Karpas-422 (cell line): Measurements from ENCODE around the gene ABCB9. TPM values are rescaled to one million over a fixed set of nuclear protein-coding genes. Genes with fewer than 3 reads are reported as not detected.
A peak's percentile ranks its signal among the peaks of the same experiment; 100 is the strongest.

Experiments
- DNase-seq: peaks from one replicate; pipeline ENCODE4 v3.0.0-alpha.2; 2015
- H2AFZ ChIP-seq: fragments of 200-600 bp; sonication (generic); 2 replicates; pipeline ENCODE4 v1.6.1; 2014; ENCODE audit warnings: antibody characterized with exemption, low read length, mixed read lengths
- H3K27ac ChIP-seq: fragments of 200-600 bp; sonication (generic); 2 replicates; pipeline ENCODE4 v1.5.1; 2014; ENCODE audit warnings: mild to moderate bottlenecking, low read length, moderate library complexity
- H3K27me3 ChIP-seq: fragments of 200-600 bp; sonication (generic); 2 replicates; pipeline ENCODE4 v1.6.1; 2014; ENCODE audit warnings: low read length, mixed read lengths
- H3K36me3 ChIP-seq: fragments of 200-600 bp; sonication (generic); 2 replicates; pipeline ENCODE4 v1.6.1; 2014; ENCODE audit warnings: low read length, mixed read lengths; ENCODE audit not compliant: insufficient read depth
- H3K4me1 ChIP-seq: fragments of 200-600 bp; sonication (generic); 2 replicates; pipeline ENCODE4 v1.6.1; 2014; ENCODE audit warnings: mild to moderate bottlenecking, low read length, mixed read lengths
- H3K4me2 ChIP-seq: fragments of 200-600 bp; sonication (generic); 2 replicates; pipeline ENCODE4 v1.6.1; 2014; ENCODE audit warnings: low read length, low read depth, mild to moderate bottlenecking; ENCODE audit not compliant: poor library complexity, severe bottlenecking
- H3K4me3 ChIP-seq: fragments of 200-600 bp; sonication (generic); 2 replicates; pipeline ENCODE4 v1.5.1; 2014; ENCODE audit warnings: mild to moderate bottlenecking, antibody characterized with exemption, low read length, mixed read lengths
- H3K79me2 ChIP-seq: fragments of 200-600 bp; sonication (generic); 2 replicates; pipeline ENCODE4 v1.6.1; 2014; ENCODE audit warnings: mild to moderate bottlenecking, low read length, mixed read lengths
- H3K9ac ChIP-seq: fragments of 200-600 bp; sonication (generic); 2 replicates; pipeline ENCODE4 v1.6.0; 2014; ENCODE audit warnings: low read length
- H3K9me2 ChIP-seq: fragments of 200-600 bp; sonication (generic), shearing (Covaris generic); replicated peaks from 2 replicates; pipeline ENCODE4 v1.6.0; 2014; ENCODE audit warnings: mild to moderate bottlenecking, low read length, moderate library complexity; ENCODE audit not compliant: insufficient read depth
- H3K9me3 ChIP-seq: fragments of 300-700, 200-600 bp; sonication (generic); 2 replicates; pipeline ENCODE4 v1.6.1; 2014; ENCODE audit warnings: low read length, mixed read lengths
- H4K20me1 ChIP-seq: fragments of 200-600 bp; sonication (generic); 2 replicates; pipeline ENCODE4 v1.6.1; 2014; ENCODE audit warnings: mild to moderate bottlenecking, antibody characterized with exemption, low read length, low read depth; ENCODE audit not compliant: insufficient read depth
- total RNA-seq: library from RNA; depleted of rRNA; stranded (reverse); fragments of >200 nt; shearing (Covaris generic); gene quantifications from 2 replicates; pipeline ENCODE4 v1.2.3, GENCODE V29; 2014; ENCODE audit warnings: low replicate concordance

The ABCB9 gene
- total RNA-seq, 1 experiment from 2014 or later: 1.5 TPM

DNA sequence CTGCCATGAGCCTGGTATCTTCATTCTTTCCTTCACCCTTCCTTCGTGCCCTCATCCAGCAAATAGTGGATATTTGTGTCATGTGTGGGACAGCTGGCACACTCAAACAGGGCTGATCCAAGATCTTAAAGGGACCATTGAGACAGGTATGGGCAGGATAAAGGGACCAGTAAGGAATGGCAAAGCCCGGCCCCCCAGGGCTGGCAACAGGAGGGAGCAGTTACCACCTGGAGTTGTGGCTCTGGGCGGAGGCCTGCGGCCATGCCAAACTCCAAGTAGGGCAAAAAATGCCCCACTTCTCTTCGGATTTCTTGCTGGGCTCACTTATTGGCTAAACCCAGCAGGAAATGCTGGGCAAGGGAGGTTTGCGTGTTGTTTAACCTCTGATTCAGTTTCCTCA, 10.9 kb upstream of the ABCB9 start:
- no peaks in the 10 kb centered on the region for H3K27me3 ChIP-seq
- DNase-seq: no peak
- peak overlapping the region; percentile 100 for H3K4me2 ChIP-seq
- H3K4me3 ChIP-seq: peak overlapping the region; percentile 100; the same call in 1 of the 2 replicates
- no peak overlapping the region for H3K27ac ChIP-seq
- H2AFZ ChIP-seq: no peak overlapping the region
- no peaks in the 10 kb centered on the region for H3K9me3 ChIP-seq
- H3K4me1 ChIP-seq: peaks cover 43% of the 10 kb centered on the region
- peaks cover 6% of the 10 kb centered on the region; the same call in 1 of the 2 replicates for H4K20me1 ChIP-seq
- H3K79me2 ChIP-seq: peaks cover 39% of the 10 kb centered on the region
- H3K9me2 ChIP-seq: no peaks in the 10 kb centered on the region
- H3K9ac ChIP-seq: peak overlapping the region; percentile 100
- H3K36me3 ChIP-seq: 0 out of 2 replicates have a peak, but pooled peaks cover 5% of the 10 kb centered on the region

DNA sequence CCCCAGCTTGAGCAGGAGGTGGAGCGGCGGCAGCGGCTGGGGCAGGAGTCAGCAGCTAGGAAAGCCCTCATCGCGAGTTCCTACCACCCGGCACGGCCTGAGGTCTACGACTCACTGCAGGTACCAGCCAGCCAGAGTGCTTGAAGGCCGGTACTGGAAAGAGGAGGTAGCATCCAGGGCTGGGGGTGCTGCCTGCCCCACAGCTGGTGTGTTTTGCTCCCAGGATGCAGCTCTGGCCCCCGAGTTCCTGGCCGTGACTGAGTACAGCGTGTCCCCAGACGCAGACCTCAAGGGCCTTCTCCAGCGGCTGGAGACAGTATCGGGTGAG, 10.3 kb upstream of the ABCB9 start:
- no peaks in the 10 kb centered on the region for H3K36me3 ChIP-seq
- no peak for DNase-seq
- peak overlapping the region; percentile 100 for H3K9ac ChIP-seq
- H3K27me3 ChIP-seq: no peaks in the 10 kb centered on the region
- no peak overlapping the region for H2AFZ ChIP-seq
- peaks cover 37% of the 10 kb centered on the region for H3K4me1 ChIP-seq
- H3K4me3 ChIP-seq: peak overlapping the region; percentile 100; the same call in 1 of the 2 replicates
- H3K9me2 ChIP-seq: no peaks in the 10 kb centered on the region
- H3K27ac ChIP-seq: no peak overlapping the region
- peak overlapping the region; percentile 100 for H3K4me2 ChIP-seq
- 0 out of 2 replicates have a peak, but pooled peaks cover under 1% of the 10 kb centered on the region for H4K20me1 ChIP-seq
- H3K9me3 ChIP-seq: no peaks in the 10 kb centered on the region
- peaks cover 34% of the 10 kb centered on the region for H3K79me2 ChIP-seq

DNA sequence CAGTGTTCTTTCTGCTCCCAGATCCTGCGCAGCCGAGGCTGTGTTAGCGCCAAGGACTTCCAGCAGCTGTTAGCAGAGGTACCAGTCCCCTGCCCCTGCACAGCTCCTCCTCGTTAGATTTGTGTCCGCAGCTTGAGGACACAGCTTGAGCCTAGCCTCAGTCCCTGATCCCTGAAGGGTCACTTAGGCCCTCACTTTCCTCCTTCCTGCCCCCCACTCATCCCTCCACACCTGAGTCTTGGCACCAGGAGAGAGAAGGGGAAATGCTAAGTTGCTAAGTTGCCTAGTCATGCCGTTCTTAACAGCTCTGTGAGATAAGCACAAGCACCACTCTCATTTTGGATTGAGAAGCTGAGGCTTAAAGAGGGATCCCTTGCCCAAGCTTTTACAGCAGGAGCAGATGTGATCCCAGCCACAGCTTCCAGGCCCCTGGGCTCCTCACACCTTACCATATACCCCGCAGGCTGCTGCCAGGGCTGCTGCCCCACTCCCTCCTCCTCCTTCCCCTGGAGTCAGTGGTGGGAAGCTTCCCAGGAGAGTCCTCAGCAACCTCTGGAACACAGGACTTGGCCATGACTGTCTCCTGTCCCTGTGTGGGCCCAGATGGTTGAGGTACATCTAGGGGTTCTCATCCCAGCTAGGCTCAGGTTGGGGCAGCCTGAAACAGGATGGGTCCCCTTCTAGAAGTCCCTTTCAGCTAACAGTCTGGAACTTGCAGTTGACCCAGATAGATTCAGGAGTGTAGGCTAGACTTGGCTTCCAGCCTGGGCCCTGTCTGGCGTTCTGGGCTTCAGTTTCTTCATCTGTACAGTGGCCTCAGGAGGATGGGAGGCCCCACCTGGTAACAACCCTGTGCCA, 9.8 kb upstream of the ABCB9 start:
- Histone ChIP-seq H3K27ac (peak overlapping the region; percentile 94), H3K9ac (peak overlapping the region; percentile 100), H3K27me3 (no peaks in the 10 kb centered on the region), H3K4me1 (peaks cover 36% of the 10 kb centered on the region), H3K79me2 (peaks cover 28% of the 10 kb centered on the region), H3K9me3 (no peaks in the 10 kb centered on the region), H3K36me3 (no peaks in the 10 kb centered on the region), H2AFZ (no peak overlapping the region), H4K20me1 (no peaks in the 10 kb centered on the region), H3K9me2 (no peaks in the 10 kb centered on the region), H3K4me3 (peak overlapping the region; percentile 100), H3K4me2 (peak overlapping the region; percentile 100)
- peak; percentile 44 for DNase-seq

- H3K4me3 ChIP-seq: peak within 1 kb of the TSS; percentile 100
- peak within 1 kb of the TSS; percentile 100 for H3K9ac ChIP-seq
- no peaks in the 10 kb centered on the region for H3K9me3 ChIP-seq
- H3K27me3 ChIP-seq: no peaks in the 10 kb centered on the region
- H3K4me1 ChIP-seq: peaks cover 36% of the 10 kb centered on the region
- peak; percentile 98 for DNase-seq
- H4K20me1 ChIP-seq: no peaks in the 10 kb centered on the region
- H3K36me3 ChIP-seq: no peaks in the 10 kb centered on the region
- H3K4me2 ChIP-seq: peak within 1 kb of the TSS; percentile 100
- H3K79me2 ChIP-seq: peaks cover 24% of the 10 kb centered on the region
- no peaks in the 10 kb centered on the region for H3K9me2 ChIP-seq
- peak within 1 kb of the TSS; percentile 94 for H3K27ac ChIP-seq
- peak within 1 kb of the TSS; percentile 100 for H2AFZ ChIP-seq
Measured at GRCh38 chr12:122974892-122975789, 8.9 kb upstream of the ABCB9 start, which contains the start of gene OGFOD2. TSS of gene OGFOD2 (plus strand) at chr12:122975244. CDS start at chr12:122975252, 8 bp downstream.

DNA sequence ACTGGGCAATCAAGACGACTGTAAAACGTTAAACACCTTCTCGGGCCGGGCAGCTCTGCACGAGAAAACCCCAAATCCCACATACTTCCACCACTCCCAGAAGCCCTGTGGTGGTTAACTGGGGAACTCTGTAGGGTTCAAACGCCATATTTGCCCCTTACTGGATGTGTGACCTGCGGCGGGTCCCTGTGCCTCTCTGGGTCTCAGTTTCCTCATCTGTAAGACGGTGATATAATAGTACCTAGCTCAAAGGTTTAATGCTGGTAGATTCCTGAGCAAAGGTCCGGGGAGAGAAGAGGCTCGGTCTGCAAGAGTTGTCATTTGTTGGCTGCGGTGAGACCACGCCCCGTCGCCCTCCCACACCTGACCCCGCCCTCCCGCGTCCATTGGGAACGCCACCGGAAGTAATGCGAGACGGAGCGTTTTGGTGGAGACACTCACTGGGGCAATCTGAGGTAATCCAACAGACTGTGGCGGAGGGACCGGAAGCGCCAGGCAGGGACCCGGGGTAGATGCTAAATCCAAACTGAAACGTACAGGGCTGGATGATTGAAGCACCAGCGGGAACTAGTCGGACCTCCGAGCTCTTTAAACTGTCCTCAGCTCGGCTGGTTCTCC, 8.1 kb upstream of the ABCB9 start:
- H3K9me2 ChIP-seq: no peaks in the 10 kb centered on the region
- no peaks in the 10 kb centered on the region for H4K20me1 ChIP-seq
- peaks cover 24% of the 10 kb centered on the region for H3K79me2 ChIP-seq
- H3K4me1 ChIP-seq: peaks cover 31% of the 10 kb centered on the region
- H2AFZ ChIP-seq: peak overlapping the region; percentile 100
- no peaks in the 10 kb centered on the region for H3K9me3 ChIP-seq
- H3K27me3 ChIP-seq: no peaks in the 10 kb centered on the region
- H3K27ac ChIP-seq: peak overlapping the region; percentile 94
- no peaks in the 10 kb centered on the region for H3K36me3 ChIP-seq
- peak overlapping the region; percentile 100 for H3K4me3 ChIP-seq
- peak overlapping the region; percentile 100 for H3K4me2 ChIP-seq
- H3K9ac ChIP-seq: peak overlapping the region; percentile 100
- DNase-seq: peak; percentile 99

GRCh38 chr12:122969676-122970075, 3.4 kb upstream of the ABCB9 start:
- Histone ChIP-seq H4K20me1 (no peaks in the 10 kb centered on the region), H3K9me2 (no peaks in the 10 kb centered on the region), H3K4me2 (no peak overlapping the region), H3K9me3 (no peaks in the 10 kb centered on the region), H3K79me2 (no peaks in the 10 kb centered on the region), H3K27ac (no peak overlapping the region), H3K27me3 (no peaks in the 10 kb centered on the region), H2AFZ (no peak overlapping the region), H3K36me3 (no peaks in the 10 kb centered on the region), H3K9ac (no peak overlapping the region), H3K4me3 (no peak overlapping the region), H3K4me1 (peaks cover 16% of the 10 kb centered on the region)
- no peak for DNase-seq

DNA sequence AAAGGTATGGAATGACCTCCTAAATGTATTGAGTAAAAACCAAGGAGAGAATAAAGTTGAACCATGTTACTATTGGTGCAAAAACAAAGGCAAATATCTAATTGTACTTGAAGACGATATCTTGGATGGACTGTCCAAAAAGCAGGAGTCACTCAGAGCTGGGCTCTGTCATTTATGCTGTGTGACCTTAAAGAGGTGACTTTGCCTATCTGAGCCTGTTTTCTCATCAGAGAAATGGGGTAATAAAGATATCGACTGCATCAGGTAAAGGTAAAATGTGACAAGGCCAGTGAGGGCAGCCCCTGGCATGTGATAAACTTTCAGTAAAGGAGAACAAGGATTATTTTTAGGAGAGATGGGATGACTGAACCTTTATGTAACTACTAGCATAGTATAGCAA, 1.8 kb upstream of the ABCB9 start:
- Histone ChIP-seq H3K9ac (no peak overlapping the region), H3K4me2 (no peak overlapping the region), H3K27me3 (no peaks in the 10 kb centered on the region), H3K4me1 (peaks cover 9% of the 10 kb centered on the region), H3K4me3 (no peak overlapping the region), H3K79me2 (no peaks in the 10 kb centered on the region), H3K9me3 (no peaks in the 10 kb centered on the region), H3K9me2 (no peaks in the 10 kb centered on the region), H4K20me1 (no peaks in the 10 kb centered on the region), H3K27ac (no peak overlapping the region), H2AFZ (no peak overlapping the region), H3K36me3 (no peaks in the 10 kb centered on the region)
- DNase-seq: no peak
